ENCODE results near the gene NRXN3.

NRXN3 gene

DNA sequence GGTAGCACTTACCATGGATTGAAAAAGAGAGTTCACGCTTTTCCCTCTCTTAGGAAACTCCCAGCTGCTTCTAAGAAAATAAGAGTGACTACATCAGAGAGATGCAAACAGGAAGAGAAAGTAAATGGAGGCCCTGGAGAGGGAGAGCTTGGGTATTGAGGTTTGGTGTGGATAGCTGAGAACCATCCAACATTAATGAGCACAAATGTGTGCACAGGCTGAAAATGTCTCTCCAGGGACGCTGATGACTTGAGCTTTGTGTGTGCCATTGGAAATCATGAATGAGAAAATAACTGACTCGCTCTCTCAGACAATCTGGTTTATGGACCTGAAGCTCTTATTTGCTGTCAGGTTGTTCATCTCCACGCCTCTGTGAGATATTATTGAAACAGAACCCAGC, 318.8 kb downstream of the NRXN3 start:
- TF ChIP-seq ZNF10 (tag by site-specific recombination; IDR thresholded peaks at IDR 0.05) (no peak), ZNF777 (tag by site-specific recombination; IDR thresholded peaks at IDR 0.05; ENCODE audit: borderline replicate concordance) (no peak), ZNF623 (tag by site-specific recombination; IDR thresholded peaks at IDR 0.05) (no peak), HOXA7 (CRISPR knock-in tag; IDR thresholded peaks at IDR 0.05; ENCODE audit: borderline replicate concordance) (no peak), ZNF521 (tag by site-specific recombination; IDR thresholded peaks at IDR 0.05) (no peak)
- TF ChIP-seq, protein P1, sequence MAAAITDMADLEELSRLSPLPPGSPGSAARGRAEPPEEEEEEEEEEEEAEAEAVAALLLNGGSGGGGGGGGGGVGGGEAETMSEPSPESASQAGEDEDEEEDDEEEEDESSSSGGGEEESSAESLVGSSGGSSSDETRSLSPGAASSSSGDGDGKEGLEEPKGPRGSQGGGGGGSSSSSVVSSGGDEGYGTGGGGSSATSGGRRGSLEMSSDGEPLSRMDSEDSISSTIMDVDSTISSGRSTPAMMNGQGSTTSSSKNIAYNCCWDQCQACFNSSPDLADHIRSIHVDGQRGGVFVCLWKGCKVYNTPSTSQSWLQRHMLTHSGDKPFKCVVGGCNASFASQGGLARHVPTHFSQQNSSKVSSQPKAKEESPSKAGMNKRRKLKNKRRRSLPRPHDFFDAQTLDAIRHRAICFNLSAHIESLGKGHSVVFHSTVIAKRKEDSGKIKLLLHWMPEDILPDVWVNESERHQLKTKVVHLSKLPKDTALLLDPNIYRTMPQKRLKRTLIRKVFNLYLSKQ (tag by site-specific recombination; IDR thresholded peaks at IDR 0.05; ENCODE audit: borderline replicate concordance), result no peak
- Histone ChIP-seq H3K4me3 (ENCODE audit: low read depth, low read length) (no peak overlapping the region), H3K27ac (ENCODE audit: extremely low read depth, low read depth, low read length) (no peak overlapping the region), H3K9me3 (ENCODE audit: control insufficient read depth, insufficient read depth, low read depth, low read length) (no peaks in the 10 kb centered on the region), H3K36me3 (ENCODE audit: control insufficient read depth in 2 of 2, insufficient read depth in 1 of 2, low read length in 2 of 2) (no peaks in the 10 kb centered on the region), H3K4me1 (ENCODE audit: control insufficient read depth, insufficient read depth, low read length) (no peaks in the 10 kb centered on the region)
- ChIA-PET POLR2A (no interaction called here), CTCF (interaction anchor here (0.5 kb wide), 1 partner anchor 17 kb away, joined by 3 read pairs; no protein-coding TSS in a partner anchor)

GRCh38 chr14:78491048-78491447, 320.9 kb downstream of the NRXN3 start:
- CTCF ChIA-PET, result no interaction called here
- H3K9me3 ChIP-seq (ENCODE audit: control insufficient read depth, insufficient read depth, low read depth, low read length), result no peaks in the 10 kb centered on the region
- no peak overlapping the region for H3K27ac ChIP-seq (ENCODE audit: extremely low read depth, low read depth, low read length)
- TF ChIP-seq ZFP37 (tag by site-specific recombination; IDR thresholded peaks at IDR 0.05) (no peak), ZNF670 (tag by site-specific recombination; IDR thresholded peaks at IDR 0.05; ENCODE audit: low read depth) (no peak), ZNF350 (tag by site-specific recombination; IDR thresholded peaks at IDR 0.05) (no peak), ZNF513 (tag by site-specific recombination; IDR thresholded peaks at IDR 0.05) (no peak), ZNF660 (tag by site-specific recombination; IDR thresholded peaks at IDR 0.05) (no peak), GFI1B (tag by site-specific recombination; IDR thresholded peaks at IDR 0.05) (no peak), KLF8 (tag by site-specific recombination; IDR thresholded peaks at IDR 0.05) (no peak), ZNF48 (tag by site-specific recombination; IDR thresholded peaks at IDR 0.05) (no peak), ZNF571 (tag by site-specific recombination; IDR thresholded peaks at IDR 0.05) (no peak), ZNF623 (tag by site-specific recombination; IDR thresholded peaks at IDR 0.05) (no peak), ZNF555 (tag by site-specific recombination; conservative IDR thresholded peaks at IDR 0.05) (no peak), ZNF692 (tag by site-specific recombination; IDR thresholded peaks at IDR 0.05) (no peak), SP7 (tag by site-specific recombination; IDR thresholded peaks at IDR 0.05) (no peak), ZBTB8A (tag by site-specific recombination; IDR thresholded peaks at IDR 0.05) (no peak)
- H3K4me3 ChIP-seq (ENCODE audit: low read depth, low read length), result no peak overlapping the region
- no peaks in the 10 kb centered on the region for H3K36me3 ChIP-seq (ENCODE audit: control insufficient read depth in 2 of 2, insufficient read depth in 1 of 2, low read length in 2 of 2)
- POLR2A ChIA-PET, result no interaction called here
- H3K4me1 ChIP-seq (ENCODE audit: control insufficient read depth, insufficient read depth, low read length), result no peaks in the 10 kb centered on the region

- ChIA-PET POLR2A (no interaction called here), CTCF (no interaction called here)
- H3K9me3 ChIP-seq (ENCODE audit: control insufficient read depth, insufficient read depth, low read depth, low read length), result no peaks in the 10 kb centered on the region
- no peak overlapping the region for H3K27ac ChIP-seq (ENCODE audit: extremely low read depth, low read depth, low read length)
- no peaks in the 10 kb centered on the region for H3K4me1 ChIP-seq (ENCODE audit: control insufficient read depth, insufficient read depth, low read length)
- H3K36me3 ChIP-seq (ENCODE audit: control insufficient read depth in 2 of 2, insufficient read depth in 1 of 2, low read length in 2 of 2), result no peaks in the 10 kb centered on the region
- TF ChIP-seq ZNF169 (tag by site-specific recombination; IDR thresholded peaks at IDR 0.05), result no peak
- no peak for TF ChIP-seq MZF1 (tag by site-specific recombination; IDR thresholded peaks at IDR 0.05; ENCODE audit: borderline replicate concordance)
- no peak for TF ChIP-seq ZIC2 (tag by site-specific recombination; IDR thresholded peaks at IDR 0.05)
- TF ChIP-seq ZNF394 (tag by site-specific recombination; IDR thresholded peaks at IDR 0.05; ENCODE audit: borderline replicate concordance), result no peak
- TF ChIP-seq ZNF175 (tag by site-specific recombination; IDR thresholded peaks at IDR 0.05), result no peak
- TF ChIP-seq SCRT2 (tag by site-specific recombination; IDR thresholded peaks at IDR 0.05), result no peak
- no peak for TF ChIP-seq ZNF391 (tag by site-specific recombination; IDR thresholded peaks at IDR 0.05; ENCODE audit: borderline replicate concordance, low read depth)
- no peak for TF ChIP-seq ZNF624 (tag by site-specific recombination; IDR thresholded peaks at IDR 0.05)
- no peak for TF ChIP-seq SP7 (tag by site-specific recombination; IDR thresholded peaks at IDR 0.05)
- TF ChIP-seq SETDB1 (IDR thresholded peaks at IDR 0.05; ENCODE audit: insufficient read length, low read length), result no peak
- no peak for TF ChIP-seq ZNF146 (tag by site-specific recombination; IDR thresholded peaks at IDR 0.05)
- no peak for TF ChIP-seq ZNF623 (tag by site-specific recombination; IDR thresholded peaks at IDR 0.05)
- TF ChIP-seq HOXC10 (CRISPR knock-in tag; IDR thresholded peaks at IDR 0.05), result no peak
- TF ChIP-seq ZNF324 (tag by site-specific recombination; IDR thresholded peaks at IDR 0.05), result no peak
- no peak overlapping the region for H3K4me3 ChIP-seq (ENCODE audit: low read depth, low read length)
These were observed 328.0 kb downstream of the NRXN3 start for GRCh38 chr14:78498062-78498595.
